TTC549 (cell line): ENCODE measurements around the gene RNF166.
"Not testable (repeated sequence)": the region's sequence is repeated elsewhere in the genome, so short reads cannot be mapped to it uniquely, and the experiment has no call there.

ENCODE experiments used
- FAIRE-seq: peaks from 2 replicates; lab custom pipeline; 2012; peaks lifted over from hg19 to GRCh38; lab: Jason Lieb, UNC

RNF166 gene

DNA sequence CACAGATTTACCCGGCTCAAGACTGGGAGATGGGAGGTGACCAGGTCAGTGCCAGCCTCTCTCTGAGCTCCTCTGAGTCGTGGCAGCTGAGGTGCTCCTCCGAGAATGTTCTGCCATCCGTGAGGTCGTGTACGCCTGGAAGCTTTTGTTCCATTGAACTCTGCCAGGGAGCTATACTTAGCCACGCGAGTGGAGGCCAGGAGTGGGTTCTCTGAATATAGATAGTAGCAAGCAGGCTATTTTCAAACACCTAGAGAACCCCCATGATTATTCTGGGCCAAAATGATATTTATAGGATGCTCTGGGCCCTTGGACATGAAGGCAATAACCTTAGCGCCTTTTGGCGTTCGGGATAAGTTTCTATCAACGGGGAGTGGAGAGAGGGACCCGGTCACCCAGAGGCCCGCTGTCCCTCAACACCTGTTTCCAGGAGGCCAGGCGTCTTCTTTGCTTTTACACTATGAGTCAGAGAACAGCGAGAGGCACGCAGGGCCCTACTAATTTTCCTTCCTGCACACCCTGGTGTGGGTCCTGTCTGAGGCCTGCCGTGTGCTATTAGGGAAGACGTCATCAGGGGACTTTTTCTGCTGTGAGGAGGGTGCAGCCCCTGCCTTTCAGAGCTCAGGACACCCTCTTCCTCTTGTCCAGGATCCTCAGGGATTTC lies 32.4 kb downstream of the RNF166 start:
- no peak for FAIRE-seq

DNA sequence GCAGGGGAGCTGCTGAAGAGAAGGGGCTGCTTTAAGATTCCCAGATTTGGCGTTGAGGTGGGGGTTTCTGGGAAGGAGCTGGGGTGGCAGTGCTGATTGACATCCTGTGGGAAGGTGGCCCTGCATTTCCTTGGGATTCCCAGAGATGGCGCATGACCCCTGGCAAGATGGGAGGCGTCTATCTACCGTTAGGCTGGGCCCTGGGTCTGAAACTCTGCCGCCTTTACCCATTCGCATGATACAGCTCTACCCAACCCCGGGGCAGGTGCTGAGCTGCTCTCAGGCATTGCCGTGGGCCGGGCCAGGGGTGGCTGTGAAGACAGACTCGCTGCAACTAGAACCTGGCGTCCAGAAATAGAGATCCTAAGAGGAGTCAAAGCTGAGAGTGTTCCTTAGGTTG lies 33.4 kb downstream of the RNF166 start:
- FAIRE-seq = no peak

DNA sequence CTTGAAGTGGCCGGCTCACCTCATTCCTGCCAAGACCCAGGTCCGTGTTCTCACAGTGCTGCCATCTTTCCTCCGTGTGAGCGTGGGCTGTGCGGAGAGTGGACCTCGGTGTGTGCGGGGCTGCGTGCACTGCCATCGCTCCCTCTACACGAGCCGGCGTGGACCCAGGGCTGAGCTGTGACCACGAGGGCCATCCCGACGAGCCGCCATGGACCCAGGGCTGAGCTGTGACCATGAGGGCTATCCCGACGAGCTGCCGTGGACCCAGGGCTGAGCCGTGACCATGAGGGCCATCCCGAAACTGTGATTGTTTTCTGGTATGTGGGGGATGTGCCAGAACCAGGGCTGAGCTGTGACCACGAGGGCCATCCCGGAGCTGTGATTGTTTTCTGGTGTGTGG lies 34.4 kb downstream of the RNF166 start:
- no peak for FAIRE-seq

DNA sequence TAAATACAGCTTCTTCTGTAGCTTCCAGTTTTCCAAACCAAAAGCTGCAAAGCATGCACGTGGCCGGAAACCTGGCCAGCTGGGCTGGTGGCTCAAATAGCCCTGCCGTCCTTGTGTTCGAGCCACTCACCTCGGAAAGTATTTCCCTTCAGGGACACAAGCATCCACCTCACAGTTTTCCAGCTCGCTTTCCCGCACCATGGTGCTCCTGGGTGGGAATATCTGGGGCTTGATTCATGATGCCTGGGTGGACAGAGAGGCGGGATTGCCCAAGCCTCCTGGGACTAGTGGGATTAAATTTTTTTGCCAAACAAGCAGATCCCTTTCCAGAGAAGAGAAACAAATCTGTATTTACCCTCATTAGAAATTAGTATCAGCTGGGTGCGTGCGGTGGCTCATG lies 36.2 kb downstream of the RNF166 start:
- no peak for FAIRE-seq

DNA sequence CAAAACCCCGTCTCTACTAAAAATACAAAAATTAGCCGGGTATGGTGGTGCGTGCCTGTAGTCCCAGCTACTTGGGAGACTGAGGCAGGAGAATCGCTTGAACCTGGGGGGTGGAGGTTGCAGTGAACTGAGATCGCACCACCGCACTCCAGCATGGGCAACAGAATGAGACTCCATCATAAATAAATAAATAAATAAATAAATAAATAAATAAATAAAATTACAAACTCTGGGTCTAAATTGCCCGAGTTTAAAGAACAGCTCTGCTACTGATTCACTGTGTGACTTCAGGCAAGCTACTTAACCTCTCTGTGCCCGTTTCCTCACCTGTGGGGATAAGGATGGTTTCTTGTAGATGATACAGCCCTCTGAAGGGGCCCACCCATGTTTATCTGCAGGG lies 36.7 kb downstream of the RNF166 start:
- FAIRE-seq = not testable (repeated sequence)

DNA sequence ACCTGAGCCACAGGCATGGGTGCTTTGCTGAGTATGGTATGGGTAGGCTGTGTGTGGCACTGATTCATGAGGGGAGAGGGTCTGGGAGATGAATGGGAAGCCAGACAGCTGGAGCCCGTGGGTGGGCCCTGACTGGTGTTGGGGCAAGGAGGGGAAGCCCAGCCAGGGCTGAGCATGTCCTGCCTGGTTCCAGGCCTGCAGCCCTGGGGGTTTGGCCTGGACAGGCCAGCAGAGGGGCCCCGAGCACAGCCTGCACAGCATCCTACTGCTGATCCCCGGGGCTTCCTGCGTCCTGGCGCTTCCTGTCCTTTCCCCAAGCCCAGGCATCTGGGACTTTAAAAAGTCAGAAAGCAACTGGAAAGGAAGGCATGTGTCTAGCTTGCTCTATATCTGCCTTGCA lies 38.7 kb downstream of the RNF166 start:
- no peak for FAIRE-seq

DNA sequence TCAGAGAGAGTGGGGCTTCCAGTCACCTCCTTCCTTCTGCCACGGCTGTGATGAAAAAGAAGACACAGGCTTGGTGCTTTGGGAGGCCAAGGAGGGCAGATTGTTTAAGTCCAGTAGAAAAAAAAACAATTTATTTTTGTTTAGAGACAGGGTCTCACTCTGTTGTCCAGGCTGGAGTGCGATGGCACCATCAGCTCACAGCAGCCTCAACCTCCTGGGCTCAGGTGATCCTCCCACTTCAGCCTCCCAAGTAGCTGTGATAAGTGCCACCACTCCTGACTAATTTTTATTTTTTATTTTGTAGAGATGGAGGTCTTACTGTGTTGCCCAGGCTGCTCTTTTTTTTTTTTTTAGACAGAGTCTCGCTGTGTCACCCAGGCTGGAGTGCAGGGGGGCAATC lies 40.6 kb downstream of the RNF166 start:
- no peak for FAIRE-seq

DNA sequence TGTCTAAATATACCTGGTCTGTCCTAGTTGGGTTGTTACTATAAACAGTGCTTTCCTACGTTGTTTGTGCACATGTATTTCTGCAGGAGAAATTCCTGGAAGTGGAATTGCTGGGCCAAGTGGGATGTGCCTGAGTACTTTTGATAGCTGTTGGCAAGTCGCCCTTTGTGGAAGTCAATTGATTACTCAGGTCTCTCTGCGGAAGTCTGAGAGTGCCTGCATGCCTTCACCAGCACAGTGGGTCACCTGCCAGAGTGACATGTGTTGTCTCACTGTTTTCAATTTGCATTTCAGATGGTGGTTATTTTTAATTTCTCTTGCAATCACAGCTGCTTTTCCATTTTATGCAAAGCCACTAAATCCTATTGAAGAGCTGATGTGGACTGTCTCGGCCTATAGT lies 41.1 kb downstream of the RNF166 start:
- FAIRE-seq = no peak

DNA sequence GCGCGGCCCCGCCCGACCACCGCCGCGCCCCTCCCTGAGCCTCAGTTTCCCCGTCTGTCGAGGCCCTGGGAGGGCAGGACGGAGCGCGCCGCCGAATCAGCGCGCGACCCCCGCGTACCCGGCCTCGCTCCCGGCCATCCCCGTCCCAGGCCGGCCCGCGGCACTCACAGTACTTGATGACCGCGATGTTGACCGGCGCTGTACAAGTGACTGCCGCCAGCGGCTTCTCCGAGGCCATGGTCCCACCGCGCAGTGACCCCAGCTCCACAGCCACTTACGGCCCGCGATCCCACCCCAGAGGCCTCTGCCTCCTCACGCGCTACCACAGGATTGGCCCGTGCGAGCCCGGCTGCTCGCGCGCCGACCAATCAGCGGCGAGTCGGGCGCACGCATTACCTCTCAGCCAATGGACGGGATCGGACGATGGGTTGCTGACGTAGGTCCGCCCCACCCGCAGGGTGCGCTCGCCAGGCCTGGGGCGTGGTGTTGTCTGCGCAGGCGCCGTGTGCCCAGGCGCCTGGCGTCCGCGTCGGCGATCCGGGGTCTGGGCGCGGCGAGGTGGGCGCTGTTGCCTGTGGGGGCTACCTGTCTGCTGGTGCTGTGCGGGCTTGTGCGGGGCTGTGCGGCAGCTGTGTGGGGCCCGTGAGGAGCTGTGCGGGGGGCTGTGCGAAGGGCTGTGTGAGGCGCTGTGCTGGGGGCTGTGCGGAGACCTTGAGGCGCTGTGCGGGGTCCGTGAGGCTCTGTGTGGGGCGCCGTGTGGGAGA lies 43.2 kb downstream of the RNF166 start, which contains the start of gene MVD:
MVD (minus strand) TSS at position 249 of the 764 bp plus-strand sequence; CDS start at position 238, 11 bp downstream.
- peak; percentile 73 for FAIRE-seq

DNA sequence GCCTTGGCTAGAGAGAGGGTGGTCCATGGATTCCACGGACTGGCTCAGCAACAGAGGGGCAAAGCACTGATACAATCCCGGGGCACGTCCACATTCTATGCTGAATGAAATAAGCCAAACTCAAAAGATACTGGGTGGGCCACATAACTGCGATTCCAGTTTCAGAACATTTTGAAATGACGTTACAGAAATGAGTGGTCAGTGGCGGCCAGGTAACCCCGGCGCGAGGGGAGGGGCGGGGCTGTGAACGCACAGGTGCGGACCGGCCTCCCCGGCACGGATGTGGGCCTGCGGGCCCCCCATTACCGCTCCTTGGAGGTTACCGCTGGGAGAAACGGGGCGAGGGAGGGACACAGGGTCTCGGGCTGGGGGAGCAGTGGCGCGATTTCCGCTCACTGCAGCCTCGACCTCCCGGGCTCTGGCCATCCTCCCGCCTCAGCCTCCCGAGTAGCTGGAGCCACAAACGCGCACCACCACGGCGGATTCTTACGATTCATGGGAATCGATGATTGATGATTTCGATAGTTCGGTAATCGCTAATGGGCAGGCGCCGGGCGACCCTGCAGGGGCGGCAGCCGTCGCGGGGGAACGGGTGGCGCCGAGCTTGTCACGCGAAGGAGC lies 43.9 kb downstream of the RNF166 start:
- FAIRE-seq = no peak

DNA sequence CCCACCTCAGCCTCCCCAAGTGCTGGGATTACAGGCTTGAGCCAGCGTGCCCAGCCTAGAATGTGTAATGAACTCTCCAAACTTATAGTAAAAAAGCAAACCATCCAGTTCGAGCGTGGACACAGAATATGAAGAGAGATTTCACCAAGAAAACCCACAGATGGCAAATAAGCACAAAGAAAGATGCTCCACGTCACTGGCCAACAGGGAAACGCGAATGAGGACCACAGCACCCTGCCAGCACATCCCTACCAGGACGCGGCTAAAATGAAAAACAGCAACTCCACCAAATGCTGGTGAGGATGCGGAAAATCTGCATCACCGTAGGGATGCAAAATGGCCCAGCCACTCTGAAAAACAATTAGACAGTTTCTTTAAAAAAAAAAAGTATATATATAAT lies 44.7 kb downstream of the RNF166 start:
- FAIRE-seq = no peak

DNA sequence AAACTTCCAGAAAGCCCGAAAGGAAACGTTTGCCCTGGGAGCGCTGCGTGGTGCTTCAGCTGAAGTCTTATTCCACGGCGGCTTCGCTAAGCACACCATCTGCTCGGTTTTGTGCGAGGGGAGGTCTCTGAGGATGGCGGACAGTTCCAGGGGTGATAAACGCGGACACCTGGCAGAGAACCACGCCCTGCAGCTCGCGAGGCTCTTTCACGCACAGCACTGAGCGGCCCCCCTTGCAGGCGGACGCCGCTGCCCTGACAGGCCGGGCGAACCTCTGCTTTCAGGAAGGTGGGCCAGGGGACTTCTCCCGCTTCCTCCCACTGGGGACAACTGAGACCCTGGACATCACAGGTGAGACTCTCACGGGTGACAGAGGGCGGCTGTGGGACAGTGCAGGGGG lies 47.0 kb downstream of the RNF166 start:
- FAIRE-seq = no peak

DNA sequence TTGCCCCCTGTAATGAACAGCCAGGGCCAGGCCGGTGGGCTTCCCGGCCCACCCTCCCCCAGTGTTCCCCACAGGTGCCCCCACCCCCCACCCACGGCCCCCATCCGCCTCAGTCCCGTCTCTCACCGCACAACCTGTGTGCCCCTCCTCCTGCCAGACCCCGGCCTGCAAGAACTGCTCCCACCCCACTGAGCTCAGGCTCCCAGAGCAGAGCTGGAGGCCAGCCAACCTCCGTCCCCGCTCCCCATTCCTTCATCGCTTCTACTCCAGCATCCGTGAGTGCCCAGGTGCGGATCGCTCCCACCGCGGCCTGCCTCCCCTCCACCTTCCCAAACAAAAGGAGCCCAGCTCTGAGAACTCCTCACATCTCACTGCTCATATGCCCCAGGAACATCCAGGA lies 47.5 kb downstream of the RNF166 start:
- no peak for FAIRE-seq

DNA sequence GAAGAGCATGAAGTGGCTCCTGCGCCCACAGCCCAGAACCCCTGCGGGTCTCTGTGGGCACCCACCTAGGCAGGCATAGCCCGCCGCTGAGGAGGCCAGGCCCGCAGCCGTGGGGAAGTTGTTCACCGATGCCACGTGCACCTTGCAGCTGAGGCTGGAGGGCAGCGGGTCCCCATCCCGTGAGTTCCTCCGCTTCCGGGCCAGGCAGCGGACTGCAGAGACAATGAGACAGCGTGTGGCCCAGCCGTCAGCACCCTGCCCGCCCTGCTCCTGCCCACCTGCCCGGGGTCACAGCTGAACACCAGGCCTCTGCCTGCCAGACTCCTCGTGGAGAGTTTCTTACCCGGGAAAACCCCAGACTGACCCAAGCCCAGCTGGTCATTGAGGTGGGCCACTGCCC lies 48.8 kb downstream of the RNF166 start:
- no peak for FAIRE-seq

DNA sequence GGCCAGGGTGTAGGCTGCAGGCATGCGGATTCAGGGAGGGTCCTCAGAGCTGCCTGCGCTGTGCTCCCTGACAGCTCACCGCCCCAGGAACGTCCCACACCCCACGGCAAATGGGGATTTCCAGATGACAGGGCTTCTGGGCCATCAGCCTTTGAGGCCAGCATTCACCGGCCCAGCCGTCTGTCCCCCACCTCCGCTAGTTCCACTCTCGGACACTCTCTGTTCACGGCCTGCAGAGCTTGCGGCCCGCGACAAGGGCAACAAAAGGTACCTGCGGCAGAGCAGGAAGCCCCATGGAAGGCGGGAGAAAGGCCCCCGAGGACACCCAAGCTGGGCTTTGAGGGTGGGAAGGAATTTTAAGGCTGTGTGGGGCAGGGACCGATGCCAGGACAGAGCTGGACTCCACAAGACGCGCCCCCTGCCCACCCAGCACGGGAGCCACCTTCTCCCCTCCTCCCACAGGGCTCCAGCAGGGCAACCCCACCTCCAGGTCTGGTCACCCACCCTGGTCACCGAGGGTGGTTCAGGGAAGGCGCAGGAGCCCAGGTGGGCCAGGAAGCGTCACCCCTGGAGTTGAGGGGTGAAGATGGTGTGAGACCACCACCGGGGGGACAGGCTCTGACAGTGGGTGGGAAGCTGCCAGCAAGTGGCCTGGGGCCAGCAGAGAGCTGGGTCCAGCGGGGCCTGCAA lies 49.8 kb downstream of the RNF166 start:
- FAIRE-seq = no peak

DNA sequence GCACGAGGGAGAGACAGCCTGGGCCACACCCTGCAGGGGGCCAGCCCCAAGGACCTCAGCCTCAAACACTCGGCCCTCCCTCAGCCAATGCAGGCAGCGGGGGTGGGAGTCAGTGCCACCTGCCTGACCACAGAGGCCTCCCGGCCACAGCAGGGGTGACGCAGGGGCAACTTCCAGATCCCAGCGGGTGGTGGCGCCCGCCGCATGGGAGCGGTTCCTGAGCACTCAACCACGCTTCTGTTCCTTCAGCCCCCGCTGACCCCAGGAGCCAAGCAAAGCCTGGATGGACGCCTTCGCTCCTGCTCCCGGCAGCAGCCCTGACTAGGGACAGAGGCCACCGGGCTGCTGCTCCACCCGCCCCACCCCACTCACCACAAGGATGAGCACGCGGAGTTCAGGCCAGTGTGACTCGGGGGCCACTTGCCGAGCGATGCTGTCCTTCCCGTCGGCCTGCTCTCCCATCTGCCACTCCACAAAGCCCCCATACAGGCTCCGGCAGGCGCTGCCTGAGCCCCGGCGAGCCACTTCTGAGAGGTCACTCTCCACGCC lies 50.4 kb downstream of the RNF166 start:
- FAIRE-seq = no peak

DNA sequence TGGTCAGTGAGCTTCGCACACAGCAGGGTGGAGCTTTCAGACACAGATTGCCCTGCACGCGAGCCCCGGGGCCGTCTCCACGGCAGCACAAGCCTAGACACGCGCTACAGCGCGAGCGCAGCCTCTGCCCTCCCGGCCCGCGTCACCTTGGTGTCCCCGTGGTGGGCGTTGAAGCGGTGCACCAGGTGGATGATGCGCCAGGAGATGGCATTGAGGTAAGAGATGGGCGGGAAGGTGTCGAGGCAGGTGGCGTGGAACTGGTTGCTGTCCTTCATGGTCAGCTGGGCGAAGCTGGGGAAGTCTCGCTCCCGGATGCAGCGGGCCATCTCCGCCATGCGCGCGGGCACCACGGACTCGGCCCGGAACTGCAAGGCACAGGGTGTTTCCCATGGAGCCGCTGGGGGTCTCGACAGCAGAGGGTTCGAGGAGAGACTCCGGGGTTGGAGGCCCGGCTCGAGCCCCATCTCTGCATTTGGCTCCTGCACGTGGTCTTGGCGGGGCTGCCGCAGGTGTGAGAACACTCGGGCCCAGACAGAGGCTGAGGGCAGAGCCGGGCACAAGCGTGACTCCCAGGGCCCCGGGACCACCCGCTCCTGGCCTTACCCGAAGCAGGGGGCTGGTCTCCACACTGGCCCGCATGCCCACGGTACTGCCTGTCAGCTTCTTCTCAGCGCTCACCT lies 51.0 kb downstream of the RNF166 start:
- FAIRE-seq = no peak

DNA sequence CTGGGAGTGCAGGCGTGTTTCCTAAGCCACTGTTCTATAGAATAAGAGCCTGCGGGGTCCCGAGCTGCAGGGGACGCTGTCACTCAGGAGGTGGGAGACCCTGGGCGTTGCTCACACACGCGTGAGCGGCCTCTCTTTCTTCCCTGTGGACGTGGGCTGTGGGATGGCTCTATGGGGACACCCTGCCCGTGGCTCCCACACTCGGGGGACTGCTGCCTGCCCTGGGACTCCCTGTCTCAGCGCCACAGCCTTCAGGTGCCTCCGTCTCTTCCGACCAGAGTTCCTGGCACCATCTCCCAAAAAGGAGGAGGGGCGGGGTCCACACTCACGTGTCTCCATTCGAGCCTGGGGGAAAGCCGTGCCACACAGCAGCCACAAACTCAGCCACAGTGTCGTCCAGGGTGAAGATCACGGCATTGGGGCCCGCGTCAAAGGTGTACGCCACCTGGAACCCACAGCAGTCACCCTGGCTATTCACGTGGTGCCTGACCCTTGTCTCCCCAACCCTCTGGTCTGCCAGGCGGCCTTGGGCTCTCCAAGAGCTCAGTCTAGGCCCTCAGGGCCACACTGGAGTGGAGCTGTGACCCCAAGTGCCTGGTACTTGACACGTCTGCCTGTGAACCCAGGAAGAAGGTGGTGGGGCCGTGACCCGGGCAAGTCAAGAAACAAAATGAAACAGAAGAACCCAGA lies 51.7 kb downstream of the RNF166 start:
- no peak for FAIRE-seq

DNA sequence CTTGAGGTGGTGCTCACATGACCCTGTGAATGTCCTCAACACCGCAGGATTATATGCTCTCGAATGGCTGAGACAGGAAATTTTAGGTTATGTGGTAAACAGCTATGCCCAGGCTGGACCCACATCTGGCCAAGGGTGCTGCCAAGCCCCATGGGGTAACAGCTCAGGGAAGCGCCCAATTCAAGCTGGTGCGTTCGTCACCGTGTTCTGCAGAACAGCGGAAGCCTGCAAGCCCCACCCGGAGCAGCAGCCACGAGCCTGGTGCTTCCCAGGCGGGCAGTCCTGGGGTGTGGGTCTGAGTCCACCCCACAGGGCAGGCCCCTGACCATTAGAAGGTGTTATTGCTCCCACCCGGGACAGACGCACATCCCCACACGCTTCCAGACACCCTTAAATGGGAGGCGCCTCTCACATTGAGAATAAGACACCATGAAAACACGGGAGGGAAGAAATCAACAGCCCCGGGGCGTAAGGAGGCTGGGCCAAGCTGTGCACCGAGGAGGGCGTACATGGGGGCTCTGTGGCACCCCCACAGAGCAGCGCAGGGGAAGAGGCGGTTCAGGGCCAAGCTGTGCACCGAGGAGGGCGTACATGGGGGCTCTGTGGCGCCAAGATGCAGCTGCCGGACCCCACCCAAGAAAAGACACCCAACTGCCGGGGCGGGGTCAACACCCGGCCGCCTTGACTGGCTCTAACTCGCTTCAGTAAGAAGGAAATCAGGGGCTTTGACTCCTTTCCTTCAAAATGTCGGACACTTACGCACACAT lies 52.4 kb downstream of the RNF166 start:
- no peak for FAIRE-seq

DNA sequence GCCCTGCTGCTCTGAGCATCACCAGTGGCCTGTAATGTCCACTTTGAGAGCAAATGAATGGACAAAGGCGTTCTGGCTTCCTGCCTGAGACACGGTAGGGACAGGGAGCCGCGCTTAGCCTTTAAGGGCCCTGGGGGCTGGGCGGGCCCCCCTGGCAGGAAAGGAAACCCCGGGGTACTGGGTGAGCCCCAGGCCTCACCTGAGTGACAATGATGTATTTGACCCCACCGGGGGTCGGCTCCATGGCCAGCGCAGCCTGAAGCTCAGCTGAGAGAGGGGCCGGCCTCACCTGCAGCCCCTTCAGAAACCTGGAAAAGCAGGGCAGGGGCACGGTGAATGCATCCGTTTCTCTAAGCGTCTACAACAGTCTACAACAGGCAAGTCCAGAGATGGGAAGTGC lies 53.1 kb downstream of the RNF166 start:
- no peak for FAIRE-seq

DNA sequence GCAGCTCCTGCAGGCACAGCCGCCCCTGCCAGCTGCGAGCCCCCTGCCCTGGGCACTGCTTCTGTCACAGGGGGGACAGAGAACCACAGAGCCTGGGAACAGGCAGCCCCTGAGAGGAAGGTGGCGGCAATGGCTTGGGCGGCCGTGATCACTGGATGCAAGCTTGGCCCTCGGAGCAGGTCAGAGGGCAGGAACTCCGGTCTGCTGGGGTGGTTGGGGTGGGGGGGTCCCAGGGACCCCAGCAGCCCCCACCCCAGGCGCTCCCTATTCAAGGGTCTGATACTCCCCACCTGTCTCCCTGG lies 53.5 kb downstream of the RNF166 start:
- no peak for FAIRE-seq
